HCT116 (cell line): ENCODE measurements around the gene TM7SF2. TPM values are rescaled to one million over a fixed set of nuclear protein-coding genes. Genes with fewer than 3 reads are reported as not detected.
A peak's percentile ranks its signal among the peaks of the same experiment; 100 is the strongest.

Source experiments
- ATAC-seq: fragments of 200-7000 bp; cut with Tn5 transposase; 2 replicates; pipeline ENCODE4 v1.9.1; 2020; ENCODE audit warnings: mild to moderate bottlenecking, moderate library complexity
- BruUV-seq: library from RNA; stranded (reverse); fragments of 400-500 nt; replicated peaks from 2 replicates; lab custom pipeline; 2021; lab: Mats Ljungman, UMichigan
- CTCF ChIA-PET: fragments of 300-600 bp; sonication (Branson Sonifier 250); formaldehyde crosslinking; loops from one replicate; lab custom pipeline; 2021; ENCODE audit warnings: antibody characterized with exemption; lab: Charles Lee
- POLR2A ChIA-PET: fragments of 300-600, 350-600 bp; sonication (Branson Sonifier 250); formaldehyde crosslinking; loops from one replicate; lab custom pipeline; 2021; ENCODE audit warnings: antibody characterized with exemption; lab: Charles Lee
- RAD21 ChIA-PET, 2 experiments: fragments of 300-600 bp; sonication (Branson Sonifier 250); formaldehyde crosslinking; loops; one replicate each; lab custom pipeline; 2023; ENCODE audit warnings: low total read pairs in 2 of 2; ENCODE audit not compliant: uncharacterized antibody in 2 of 2, unreplicated experiment in 2 of 2, low non-redundant PET in 1 of 2; lab: Charles Lee
- DNase-seq: peaks from one replicate; pipeline ENCODE4 v3.0.0-alpha.2; 2010; ENCODE audit warnings: low read depth, low spot score
- H2AFZ ChIP-seq: fragments of 200-600 bp; shearing (Covaris generic), sonication (generic); 2 replicates; pipeline ENCODE4 v1.6.1; 2017; ENCODE audit warnings: low read depth, mixed run types, mixed read lengths, antibody characterized with exemption, low read length; ENCODE audit not compliant: poor library complexity, severe bottlenecking
- H3K27ac ChIP-seq: 2 replicates; pipeline ENCODE4 v1.5.1; 2012; ENCODE audit warnings: low read depth, low read length
- H3K27me3 ChIP-seq: fragments of 200-600 bp; sonication (generic); 2 replicates; pipeline ENCODE4 v1.6.1; 2016; ENCODE audit warnings: mixed run types, low read length, mixed read lengths; ENCODE audit not compliant: insufficient read depth
- H3K36me3 ChIP-seq, 2 experiments: fragments of 200-500 bp in 1 of 2; fragments of 200-600 bp in 1 of 2; sonication (Bioruptor generic) in 1 of 2; sonication (generic) in 1 of 2; 2 replicates each; pipeline versions ENCODE4 v1.5.1 to v1.6.1; 2014 to 2016; ENCODE audit warnings: low read length in 2 of 2, inconsistent platforms in 1 of 2, mixed read lengths in 1 of 2, mixed run types in 1 of 2; ENCODE audit not compliant: insufficient read depth in 2 of 2, control insufficient read depth in 1 of 2
- H3K4me1 ChIP-seq, 2 experiments: fragments of 200-600 bp in 1 of 2; sonication (generic) in 1 of 2; 2 replicates each; pipeline versions ENCODE4 v1.5.1 to v1.6.1; 2012 to 2017; ENCODE audit warnings: low read length in 2 of 2, inconsistent platforms in 1 of 2, mild to moderate bottlenecking in 1 of 2, mixed read lengths in 1 of 2, mixed run types in 1 of 2, moderate library complexity in 1 of 2; ENCODE audit not compliant: insufficient read depth in 2 of 2, control insufficient read depth in 1 of 2
- H3K4me2 ChIP-seq: fragments of 200-600 bp; sonication (generic); 2 replicates; pipeline ENCODE4 v1.6.1; 2017; ENCODE audit warnings: mixed run types, low read length, mixed read lengths
- H3K4me3 ChIP-seq, 2 experiments: fragments of 200-600 bp in 1 of 2; sonication (generic) in 1 of 2; replicated peaks in 1 of 2; 2 replicates each; pipeline ENCODE4 v1.5.1; 2011 to 2016; ENCODE audit warnings: low read length in 2 of 2, control low read depth in 1 of 2, low read depth in 1 of 2, mild to moderate bottlenecking in 1 of 2, mixed read lengths in 1 of 2, mixed run types in 1 of 2
- H3K79me2 ChIP-seq: fragments of 200-600 bp; sonication (generic); 2 replicates; pipeline ENCODE4 v1.6.1; 2017; ENCODE audit warnings: mild to moderate bottlenecking, mixed run types, low read length, moderate library complexity, mixed read lengths; ENCODE audit not compliant: insufficient read depth
- H3K9ac ChIP-seq: fragments of 200-600 bp; sonication (generic); 2 replicates; pipeline ENCODE4 v1.6.1; 2016; ENCODE audit warnings: low read length, mixed read lengths
- H3K9me2 ChIP-seq: fragments of 200-600 bp; sonication (generic), shearing (Covaris generic); 2 replicates; pipeline ENCODE4 v1.6.1; 2017; ENCODE audit warnings: mixed run types, mild to moderate bottlenecking, moderate library complexity; ENCODE audit not compliant: insufficient read depth
- H3K9me3 ChIP-seq, 2 experiments: fragments of 200-500 bp in 1 of 2; fragments of 200-600 bp in 1 of 2; sonication (Bioruptor generic) in 1 of 2; sonication (generic) in 1 of 2; 2 replicates each; pipeline ENCODE4 v1.6.1; 2014 to 2017; ENCODE audit warnings: low read length in 2 of 2, mixed read lengths in 2 of 2, inconsistent platforms in 1 of 2, low read depth in 1 of 2, mild to moderate bottlenecking in 1 of 2, mixed run types in 1 of 2, moderate library complexity in 1 of 2; ENCODE audit not compliant: control insufficient read depth in 1 of 2, insufficient read depth in 1 of 2
- H4K20me1 ChIP-seq: fragments of 200-600 bp; sonication (generic), shearing (Covaris generic); 2 replicates; pipeline ENCODE4 v1.6.1; 2017; ENCODE audit warnings: mixed run types, mild to moderate bottlenecking, moderate library complexity; ENCODE audit not compliant: insufficient read depth
- CBX3 ChIP-seq: IDR thresholded peaks from 2 replicates; pipeline ENCODE4 v1.6.1; 2012; ENCODE audit warnings: low read depth
- CEBPB ChIP-seq: IDR thresholded peaks from 2 replicates; pipeline ENCODE4 v1.6.1; 2012; ENCODE audit warnings: low read depth
- CTCF ChIP-seq, 3 experiments: fragments of 200-600 bp in 1 of 3; sonication (generic) in 1 of 3; IDR thresholded peaks in 2 of 3; conservative IDR thresholded peaks in 1 of 3; 2 replicates each; pipeline ENCODE4 v1.5.1; 2012 to 2017; ENCODE audit warnings: low read depth in 2 of 3, low read length in 2 of 3, antibody characterized with exemption in 1 of 3, borderline replicate concordance in 1 of 3, control low read depth in 1 of 3, mild to moderate bottlenecking in 1 of 3, mixed read lengths in 1 of 3, mixed run types in 1 of 3, moderate library complexity in 1 of 3; ENCODE audit not compliant: insufficient read depth in 1 of 3
- EGR1 ChIP-seq: IDR thresholded peaks from 2 replicates; pipeline ENCODE4 v1.6.1; 2012; ENCODE audit warnings: low read depth
- ELF1 ChIP-seq: IDR thresholded peaks from 2 replicates; pipeline ENCODE4 v1.6.1; 2012; ENCODE audit warnings: low read depth, borderline replicate concordance
- EZH2 ChIP-seq: fragments of 200-600 bp; sonication (generic); IDR thresholded peaks from 2 replicates; pipeline ENCODE4 v1.6.1; 2017; ENCODE audit warnings: antibody characterized with exemption, mixed run types
- EZH2phosphoT487 ChIP-seq: fragments of 200-600 bp; IDR thresholded peaks from 2 replicates; pipeline ENCODE4 v1.6.1; 2018; ENCODE audit warnings: antibody characterized with exemption, borderline replicate concordance
- FOSL1 ChIP-seq: IDR thresholded peaks from 2 replicates; pipeline ENCODE4 v1.6.1; 2012; ENCODE audit warnings: low read depth
- JUND ChIP-seq: IDR thresholded peaks from 2 replicates; pipeline ENCODE4 v1.6.1; 2012
- POLR2A ChIP-seq: IDR thresholded peaks from 2 replicates; pipeline ENCODE4 v1.7.0; 2011; ENCODE audit warnings: borderline replicate concordance; ENCODE audit not compliant: insufficient read depth, insufficient read length; ENCODE audit errors: extremely low read depth
- POLR2AphosphoS5 ChIP-seq: IDR thresholded peaks from 2 replicates; pipeline ENCODE4 v1.6.1; 2011; ENCODE audit warnings: mild to moderate bottlenecking, low read depth, low read length, moderate library complexity
- RAD21 ChIP-seq: IDR thresholded peaks from 2 replicates; pipeline ENCODE4 v1.6.1; 2012; ENCODE audit warnings: low read depth, mild to moderate bottlenecking
- SIN3A ChIP-seq: IDR thresholded peaks from 2 replicates; pipeline ENCODE4 v1.6.1; 2012; ENCODE audit warnings: low read depth
- SP1 ChIP-seq: IDR thresholded peaks from 2 replicates; pipeline ENCODE4 v1.6.1; 2012; ENCODE audit warnings: low read depth
- SRF ChIP-seq: IDR thresholded peaks from 2 replicates; pipeline ENCODE4 v1.6.1; 2012; ENCODE audit warnings: low read depth
- TCF7L2 ChIP-seq: IDR thresholded peaks from 2 replicates; pipeline ENCODE4 v1.7.0; 2011; ENCODE audit warnings: borderline replicate concordance, inconsistent platforms; ENCODE audit not compliant: insufficient read depth, insufficient read length; ENCODE audit errors: extremely low read depth
- YY1 ChIP-seq: IDR thresholded peaks from 2 replicates; pipeline ENCODE4 v1.6.1; 2011; ENCODE audit warnings: low read length, low read depth, moderate library complexity, mild to moderate bottlenecking; ENCODE audit not compliant: insufficient replicate concordance; ENCODE audit errors: extremely low read depth
- ZFX ChIP-seq: fragments of 450-650 bp; IDR thresholded peaks from 2 replicates; pipeline ENCODE4 v1.6.1; 2017
- ZNF274 ChIP-seq: fragments of 200-500 bp; sonication (Bioruptor generic); IDR thresholded peaks from 2 replicates; pipeline ENCODE4 v1.6.1; 2014; ENCODE audit warnings: mild to moderate bottlenecking, low read depth, low read length, inconsistent platforms
- intact Hi-C: fragments of 100-400 bp; cut with micrococcal nuclease; formaldehyde crosslinking; loops from 2 replicates; pipeline ENCODE4 v1.10.0; 2022
- total RNA-seq: library from RNA; stranded (reverse); gene quantifications from one replicate; pipeline ENCODE4 v1.2.1, GENCODE V29; 2021; ENCODE audit not compliant: unreplicated experiment
- TF ChIP-seq, protein P1 (sequence below): IDR thresholded peaks from 2 replicates; pipeline ENCODE4 v1.6.1; 2012
- TF ChIP-seq, protein P2 (sequence below): IDR thresholded peaks from 2 replicates; pipeline ENCODE4 v1.6.1; 2011; ENCODE audit warnings: mild to moderate bottlenecking, low read length, moderate library complexity; ENCODE audit not compliant: insufficient replicate concordance; ENCODE audit errors: extremely low read depth
- TF ChIP-seq, protein P3 (sequence below): IDR thresholded peaks from 2 replicates; pipeline ENCODE4 v1.6.1; 2012

TM7SF2 gene
- total RNA-seq, 1 experiment from 2014 or later = 52.9 TPM

DNA sequence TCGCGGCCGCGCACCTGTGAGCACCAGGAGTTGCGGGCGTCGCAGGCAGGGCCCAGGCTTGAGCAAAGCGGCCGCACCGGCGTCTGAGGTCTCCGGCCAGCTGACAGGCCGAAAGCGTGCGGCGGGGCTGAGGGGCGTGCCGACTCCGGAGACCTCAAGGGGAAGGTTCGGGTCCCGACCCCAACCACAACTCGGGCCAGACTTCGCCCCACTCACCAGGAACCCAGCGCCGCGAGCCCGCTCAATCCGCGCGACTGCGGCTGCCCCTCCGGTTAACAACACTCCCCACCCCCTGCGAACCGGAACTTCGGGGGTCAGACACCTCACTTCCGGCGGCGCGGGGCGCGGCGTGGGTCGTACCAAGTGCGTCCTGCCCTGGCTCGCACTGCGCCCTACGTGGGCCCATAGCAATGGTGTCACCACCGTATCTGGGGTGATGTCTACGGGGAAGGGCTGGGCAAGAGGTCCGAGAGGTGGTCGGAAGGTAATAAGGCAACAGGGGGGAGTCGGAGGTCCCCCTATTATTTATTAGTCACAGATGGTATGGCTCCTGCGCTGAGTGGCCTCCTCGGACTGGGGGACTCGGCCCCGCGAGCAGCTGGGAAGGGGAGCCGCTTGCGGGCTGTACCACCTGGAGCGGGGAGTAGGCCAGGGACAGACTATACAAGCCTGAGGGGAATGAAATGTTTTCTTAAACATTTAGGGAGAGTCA lies 22.7 kb downstream of the TM7SF2 start, which contains the start of gene SYVN1:
Gene SYVN1 (minus strand): TSS at position 280 of the 712 bp plus-strand sequence. CDS start 918 bp downstream, outside the sequence.
- H3K79me2 ChIP-seq = peaks cover 27% of the 10 kb centered on the region
- H3K27ac ChIP-seq = peak within 1 kb of the TSS; percentile 89
- DNase-seq (peak; percentile 75), ATAC-seq (peak; percentile 76)
- ChIA-PET POLR2A (interaction anchor here (0.6 to 4.1 kb wide), 17 partner anchors 9 to 331 kb away, joined by 3 to 52 read pairs (median 4); partner anchors contain the start of genes CAPN1, FAU, MRPL49 and NEAT1), CTCF (interaction anchor here (1.2 to 2.6 kb wide), 6 partner anchors 10 to 46 kb away, joined by 3 to 9 read pairs (median 5); partner anchors contain the start of genes TM7SF2 and ZNHIT2), RAD21 (interaction anchor here (0.6 to 1.1 kb wide), 3 partner anchors 12 to 47 kb away, joined by 3 to 4 read pairs (median 3); partner anchors contain the start of genes CAPN1 (in 1 of the 2), FAU (in 1 of the 2) and MRPL49 (in 1 of the 2))
- H3K36me3 ChIP-seq = peaks cover 14 to 29% of the 10 kb centered on the region in 2 experiments; a peak in 3 of 4 replicates
- H3K9me2 ChIP-seq = no peaks in the 10 kb centered on the region
- no peaks in the 10 kb centered on the region for H3K27me3 ChIP-seq
- BruUV-seq = no TSS peak
- no peaks in the 10 kb centered on the region for H4K20me1 ChIP-seq
- intact Hi-C loops = loop anchor here (2.0 kb wide), 1 partner anchor 46 kb away; the partner anchor contains the start of gene CAPN1
- H3K9ac ChIP-seq = peak within 1 kb of the TSS; percentile 89
- no peak within 1 kb of the TSS for H2AFZ ChIP-seq
- peaks cover 9 to 28% of the 10 kb centered on the region in 2 experiments; a peak in 3 of 4 replicates for H3K4me1 ChIP-seq
- H3K4me2 ChIP-seq = peak within 1 kb of the TSS; percentile 95
- H3K4me3 ChIP-seq = peak within 1 kb of the TSS; percentile 81 to 98
- H3K9me3 ChIP-seq = no peaks in the 10 kb centered on the region
- TF ChIP-seq EZH2phosphoT487 = no peak
- TF ChIP-seq CBX3 = no peak
- TF ChIP-seq CTCF (IDR thresholded peaks at IDR 0.05 in 2 of 3, conservative IDR thresholded peaks at IDR 0.05 in 1 of 3; ENCODE audit: borderline replicate concordance in 1 of 3, insufficient read depth in 1 of 3, low read depth in 2 of 3, low read length in 2 of 3) = no peak
- TF ChIP-seq CEBPB = no peak
- TF ChIP-seq TCF7L2 = peak; percentile 61
- TF ChIP-seq RAD21 = no peak
- no peak for TF ChIP-seq EGR1
- TF ChIP-seq, protein P1, sequence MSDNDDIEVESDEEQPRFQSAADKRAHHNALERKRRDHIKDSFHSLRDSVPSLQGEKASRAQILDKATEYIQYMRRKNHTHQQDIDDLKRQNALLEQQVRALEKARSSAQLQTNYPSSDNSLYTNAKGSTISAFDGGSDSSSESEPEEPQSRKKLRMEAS = no peak
- TF ChIP-seq FOSL1 = no peak
- TF ChIP-seq EZH2 = no peak
- peak; percentile 41 for TF ChIP-seq YY1
- peak; percentile 73; the same call in 1 of the 2 replicates for TF ChIP-seq ZFX
- TF ChIP-seq POLR2AphosphoS5 = peak; percentile 73
- TF ChIP-seq, protein P2, sequence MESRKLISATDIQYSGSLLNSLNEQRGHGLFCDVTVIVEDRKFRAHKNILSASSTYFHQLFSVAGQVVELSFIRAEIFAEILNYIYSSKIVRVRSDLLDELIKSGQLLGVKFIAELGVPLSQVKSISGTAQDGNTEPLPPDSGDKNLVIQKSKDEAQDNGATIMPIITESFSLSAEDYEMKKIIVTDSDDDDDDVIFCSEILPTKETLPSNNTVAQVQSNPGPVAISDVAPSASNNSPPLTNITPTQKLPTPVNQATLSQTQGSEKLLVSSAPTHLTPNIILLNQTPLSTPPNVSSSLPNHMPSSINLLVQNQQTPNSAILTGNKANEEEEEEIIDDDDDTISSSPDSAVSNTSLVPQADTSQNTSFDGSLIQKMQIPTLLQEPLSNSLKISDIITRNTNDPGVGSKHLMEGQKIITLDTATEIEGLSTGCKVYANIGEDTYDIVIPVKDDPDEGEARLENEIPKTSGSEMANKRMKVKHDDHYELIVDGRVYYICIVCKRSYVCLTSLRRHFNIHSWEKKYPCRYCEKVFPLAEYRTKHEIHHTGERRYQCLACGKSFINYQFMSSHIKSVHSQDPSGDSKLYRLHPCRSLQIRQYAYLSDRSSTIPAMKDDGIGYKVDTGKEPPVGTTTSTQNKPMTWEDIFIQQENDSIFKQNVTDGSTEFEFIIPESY = peak; percentile 43
- no peak for TF ChIP-seq ELF1
- TF ChIP-seq, protein P3, sequence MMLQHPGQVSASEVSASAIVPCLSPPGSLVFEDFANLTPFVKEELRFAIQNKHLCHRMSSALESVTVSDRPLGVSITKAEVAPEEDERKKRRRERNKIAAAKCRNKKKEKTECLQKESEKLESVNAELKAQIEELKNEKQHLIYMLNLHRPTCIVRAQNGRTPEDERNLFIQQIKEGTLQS = no peak
- TF ChIP-seq JUND = no peak
- TF ChIP-seq ZNF274 = no peak
- TF ChIP-seq SP1 = no peak
- TF ChIP-seq SIN3A = no peak
- no peak for TF ChIP-seq SRF
- peak; percentile 26 for TF ChIP-seq POLR2A
